ENCODE data around the gene S100PBP. TPM values are rescaled to one million over a fixed set of nuclear protein-coding genes. Genes with fewer than 3 reads are reported as not detected.

The S100PBP gene
- total and polyA plus RNA-seq, 10 of the 15 experiments (the other 5 are each of a cell fraction or from before 2014, with no cell fraction given): 17.0 to 98.3 (median 40.6) TPM

DNA sequence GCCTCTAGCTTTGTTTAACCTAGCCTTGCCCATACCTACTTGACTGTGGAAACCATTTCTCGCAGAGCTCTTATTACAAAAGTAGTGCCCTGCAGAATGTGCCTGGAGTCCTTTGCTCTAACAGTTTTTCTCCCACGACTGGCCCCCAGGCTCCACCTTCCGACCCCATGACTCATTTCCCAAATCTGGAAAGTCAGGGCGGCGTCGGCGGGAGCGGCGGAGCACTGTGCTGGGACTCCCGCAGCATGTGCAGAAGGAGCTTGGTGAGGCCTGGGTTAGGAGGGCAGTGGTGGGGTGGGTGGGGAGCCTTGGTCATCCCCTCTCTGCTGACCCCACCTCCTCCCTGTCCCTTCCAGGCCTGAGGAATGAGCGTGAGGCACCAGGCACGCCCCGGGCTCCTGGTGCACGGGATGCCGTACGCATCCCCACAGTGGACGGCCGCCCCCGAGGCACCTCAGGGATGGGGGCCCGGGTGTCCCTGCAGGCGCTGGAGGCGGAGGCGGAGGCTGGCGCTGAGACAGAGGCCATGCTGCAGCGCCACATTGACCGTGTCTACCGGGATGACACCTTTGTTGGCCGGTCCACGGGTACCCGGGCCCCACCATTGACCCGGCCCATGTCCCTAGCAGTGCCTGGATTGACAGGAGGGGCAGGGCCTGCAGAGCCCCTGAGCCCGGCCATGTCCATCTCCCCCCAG is 47.8 kb upstream of the S100PBP start (continued):
- TF ChIP-seq, protein P1, sequence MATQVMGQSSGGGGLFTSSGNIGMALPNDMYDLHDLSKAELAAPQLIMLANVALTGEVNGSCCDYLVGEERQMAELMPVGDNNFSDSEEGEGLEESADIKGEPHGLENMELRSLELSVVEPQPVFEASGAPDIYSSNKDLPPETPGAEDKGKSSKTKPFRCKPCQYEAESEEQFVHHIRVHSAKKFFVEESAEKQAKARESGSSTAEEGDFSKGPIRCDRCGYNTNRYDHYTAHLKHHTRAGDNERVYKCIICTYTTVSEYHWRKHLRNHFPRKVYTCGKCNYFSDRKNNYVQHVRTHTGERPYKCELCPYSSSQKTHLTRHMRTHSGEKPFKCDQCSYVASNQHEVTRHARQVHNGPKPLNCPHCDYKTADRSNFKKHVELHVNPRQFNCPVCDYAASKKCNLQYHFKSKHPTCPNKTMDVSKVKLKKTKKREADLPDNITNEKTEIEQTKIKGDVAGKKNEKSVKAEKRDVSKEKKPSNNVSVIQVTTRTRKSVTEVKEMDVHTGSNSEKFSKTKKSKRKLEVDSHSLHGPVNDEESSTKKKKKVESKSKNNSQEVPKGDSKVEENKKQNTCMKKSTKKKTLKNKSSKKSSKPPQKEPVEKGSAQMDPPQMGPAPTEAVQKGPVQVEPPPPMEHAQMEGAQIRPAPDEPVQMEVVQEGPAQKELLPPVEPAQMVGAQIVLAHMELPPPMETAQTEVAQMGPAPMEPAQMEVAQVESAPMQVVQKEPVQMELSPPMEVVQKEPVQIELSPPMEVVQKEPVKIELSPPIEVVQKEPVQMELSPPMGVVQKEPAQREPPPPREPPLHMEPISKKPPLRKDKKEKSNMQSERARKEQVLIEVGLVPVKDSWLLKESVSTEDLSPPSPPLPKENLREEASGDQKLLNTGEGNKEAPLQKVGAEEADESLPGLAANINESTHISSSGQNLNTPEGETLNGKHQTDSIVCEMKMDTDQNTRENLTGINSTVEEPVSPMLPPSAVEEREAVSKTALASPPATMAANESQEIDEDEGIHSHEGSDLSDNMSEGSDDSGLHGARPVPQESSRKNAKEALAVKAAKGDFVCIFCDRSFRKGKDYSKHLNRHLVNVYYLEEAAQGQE (IDR thresholded peaks at IDR 0.05; ENCODE audit: low read depth, low read length): no peak
- TF ChIP-seq, protein P2, sequence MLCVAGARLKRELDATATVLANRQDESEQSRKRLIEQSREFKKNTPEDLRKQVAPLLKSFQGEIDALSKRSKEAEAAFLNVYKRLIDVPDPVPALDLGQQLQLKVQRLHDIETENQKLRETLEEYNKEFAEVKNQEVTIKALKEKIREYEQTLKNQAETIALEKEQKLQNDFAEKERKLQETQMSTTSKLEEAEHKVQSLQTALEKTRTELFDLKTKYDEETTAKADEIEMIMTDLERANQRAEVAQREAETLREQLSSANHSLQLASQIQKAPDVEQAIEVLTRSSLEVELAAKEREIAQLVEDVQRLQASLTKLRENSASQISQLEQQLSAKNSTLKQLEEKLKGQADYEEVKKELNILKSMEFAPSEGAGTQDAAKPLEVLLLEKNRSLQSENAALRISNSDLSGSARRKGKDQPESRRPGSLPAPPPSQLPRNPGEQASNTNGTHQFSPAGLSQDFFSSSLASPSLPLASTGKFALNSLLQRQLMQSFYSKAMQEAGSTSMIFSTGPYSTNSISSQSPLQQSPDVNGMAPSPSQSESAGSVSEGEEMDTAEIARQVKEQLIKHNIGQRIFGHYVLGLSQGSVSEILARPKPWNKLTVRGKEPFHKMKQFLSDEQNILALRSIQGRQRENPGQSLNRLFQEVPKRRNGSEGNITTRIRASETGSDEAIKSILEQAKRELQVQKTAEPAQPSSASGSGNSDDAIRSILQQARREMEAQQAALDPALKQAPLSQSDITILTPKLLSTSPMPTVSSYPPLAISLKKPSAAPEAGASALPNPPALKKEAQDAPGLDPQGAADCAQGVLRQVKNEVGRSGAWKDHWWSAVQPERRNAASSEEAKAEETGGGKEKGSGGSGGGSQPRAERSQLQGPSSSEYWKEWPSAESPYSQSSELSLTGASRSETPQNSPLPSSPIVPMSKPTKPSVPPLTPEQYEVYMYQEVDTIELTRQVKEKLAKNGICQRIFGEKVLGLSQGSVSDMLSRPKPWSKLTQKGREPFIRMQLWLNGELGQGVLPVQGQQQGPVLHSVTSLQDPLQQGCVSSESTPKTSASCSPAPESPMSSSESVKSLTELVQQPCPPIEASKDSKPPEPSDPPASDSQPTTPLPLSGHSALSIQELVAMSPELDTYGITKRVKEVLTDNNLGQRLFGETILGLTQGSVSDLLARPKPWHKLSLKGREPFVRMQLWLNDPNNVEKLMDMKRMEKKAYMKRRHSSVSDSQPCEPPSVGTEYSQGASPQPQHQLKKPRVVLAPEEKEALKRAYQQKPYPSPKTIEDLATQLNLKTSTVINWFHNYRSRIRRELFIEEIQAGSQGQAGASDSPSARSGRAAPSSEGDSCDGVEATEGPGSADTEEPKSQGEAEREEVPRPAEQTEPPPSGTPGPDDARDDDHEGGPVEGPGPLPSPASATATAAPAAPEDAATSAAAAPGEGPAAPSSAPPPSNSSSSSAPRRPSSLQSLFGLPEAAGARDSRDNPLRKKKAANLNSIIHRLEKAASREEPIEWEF (IDR thresholded peaks at IDR 0.05; ENCODE audit: insufficient replicate concordance, low read depth, low read length): no peak
- TF ChIP-seq RAD51 (IDR thresholded peaks at IDR 0.05) (no peak), RCOR1 (conservative IDR thresholded peaks at IDR 0.05; ENCODE audit: low read depth, low read length) (no peak), IKZF2 (IDR thresholded peaks at IDR 0.05) (no peak), JUND (IDR thresholded peaks at IDR 0.05; ENCODE audit: low read depth, low read length) (no peak)

Measured in GM12878 (cell line).